GM12801 (cell line): Measurements from ENCODE around the gene GCKR.

Experiments used
- CTCF ChIP-seq: IDR thresholded peaks from one replicate; pipeline ENCODE4 v1.5.1; 2011; ENCODE audit warnings: control low read depth; ENCODE audit not compliant: insufficient read length; ENCODE audit errors: extremely low read depth

The GCKR gene

GRCh38 chr2:27566628-27567027 lies 70.0 kb downstream of the GCKR start:
- no peak for TF ChIP-seq CTCF

DNA sequence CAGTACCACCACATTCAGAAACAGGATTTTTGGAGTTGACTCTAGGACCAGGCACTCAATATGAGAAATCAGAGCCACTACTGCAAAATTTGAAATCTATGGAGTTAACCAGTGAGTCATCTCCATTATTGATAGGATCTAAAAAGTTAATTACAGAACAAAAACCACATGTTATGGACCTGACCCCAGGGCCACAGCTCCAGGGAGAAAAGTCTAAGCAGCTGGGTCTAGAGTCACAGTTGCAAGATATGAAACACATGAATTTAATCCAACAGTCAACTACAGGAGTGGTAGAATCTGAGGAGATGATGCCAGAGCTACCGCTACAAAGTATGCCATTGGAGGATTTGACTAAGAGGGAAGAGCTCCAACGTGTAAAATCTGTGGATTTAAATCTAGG lies 72.8 kb downstream of the GCKR start:
- no peak for TF ChIP-seq CTCF

DNA sequence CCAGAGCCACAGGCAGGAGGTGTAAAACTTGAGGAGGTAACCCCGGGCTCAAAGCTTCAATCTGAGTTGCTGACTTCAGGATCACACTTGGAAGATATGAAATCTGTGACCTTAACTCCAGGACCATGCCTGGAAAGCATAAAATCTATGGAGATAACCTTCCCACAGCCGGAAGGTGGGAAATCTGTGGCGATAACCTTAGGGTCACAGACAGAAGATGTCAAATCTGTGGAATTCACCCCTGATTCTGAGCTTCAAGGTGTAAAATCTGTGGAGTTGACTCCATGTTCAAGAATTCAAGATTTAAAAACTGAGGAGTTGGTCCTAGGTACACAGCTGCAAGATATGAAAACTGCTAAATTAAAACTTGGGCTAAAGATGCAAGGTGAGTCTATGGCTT lies 74.6 kb downstream of the GCKR start:
- no peak for TF ChIP-seq CTCF

DNA sequence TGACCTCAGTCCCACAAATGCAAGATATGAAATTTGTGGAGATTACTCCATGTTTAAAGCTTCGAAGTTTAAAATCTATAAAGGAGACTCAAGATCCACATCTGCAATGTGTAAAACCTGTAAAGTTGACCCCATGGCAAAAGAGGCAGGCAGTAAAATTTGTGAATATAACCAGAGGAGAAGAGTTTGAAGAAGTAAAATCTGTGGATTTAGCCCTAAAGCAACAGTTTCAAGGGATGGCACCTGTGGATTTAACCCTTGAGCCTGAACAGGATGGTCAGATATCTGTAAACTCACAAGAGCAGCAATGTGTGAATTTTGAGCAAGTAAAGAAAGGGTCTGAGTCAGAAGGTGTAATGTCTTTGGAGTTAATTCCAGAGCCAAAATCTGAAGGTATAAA lies 75.0 kb downstream of the GCKR start:
- TF ChIP-seq CTCF: no peak

GRCh38 chr2:27572439-27572838 lies 75.8 kb downstream of the GCKR start:
- TF ChIP-seq CTCF: no peak

- no peak for TF ChIP-seq CTCF
Observed at GRCh38 chr2:27572998-27573429, 76.4 kb downstream of the GCKR start.
